SK-N-SH treated with all-trans-retinoic acid at 6 μM for 48 hours (cell line): ENCODE data around the gene MYPN.

ENCODE experiments used
- CSDC2 ChIP-seq: fragments of 250-450 bp; sonication (Bioruptor Pico); IDR thresholded peaks from 2 replicates; pipeline ENCODE4 v1.5.0; 2020; ENCODE audit warnings: mild to moderate bottlenecking, moderate library complexity
- ESRRG ChIP-seq: fragments of 250-450 bp; sonication (Bioruptor Pico); IDR thresholded peaks from 2 replicates; pipeline ENCODE4 v1.6.1; 2021; ENCODE audit warnings: mild to moderate bottlenecking
- ISL1 ChIP-seq: fragments of 250-450 bp; sonication (Bioruptor Pico); IDR thresholded peaks from 2 replicates; pipeline ENCODE4 v2.1.2; 2022; ENCODE audit warnings: mild to moderate bottlenecking, moderate library complexity
- RARB ChIP-seq: fragments of 250-450 bp; sonication (Bioruptor Pico); IDR thresholded peaks from 2 replicates; pipeline ENCODE4 v1.8.0; 2021; ENCODE audit warnings: mild to moderate bottlenecking, moderate library complexity
- ZFP30 ChIP-seq: fragments of 450-650 bp; formaldehyde crosslinking; IDR thresholded peaks from 2 replicates; pipeline ENCODE4 v1.5.0; 2022; ENCODE audit warnings: mild to moderate bottlenecking, moderate library complexity
- ZNF565 ChIP-seq: fragments of 450-650 bp; formaldehyde crosslinking; conservative IDR thresholded peaks from 2 replicates; pipeline ENCODE4 v1.5.0; 2020; ENCODE audit warnings: low read depth, mild to moderate bottlenecking, moderate library complexity
- TF ChIP-seq, protein P1 (sequence below): fragments of 250-450 bp; sonication (Bioruptor Pico); IDR thresholded peaks from 2 replicates; pipeline ENCODE4 v1.5.0; 2020; ENCODE audit warnings: mild to moderate bottlenecking, moderate library complexity

- TF ChIP-seq ZFP30 (CRISPR knock-in tag), result no peak
- no peak for TF ChIP-seq ESRRG (CRISPR knock-in tag)
- TF ChIP-seq CSDC2 (CRISPR knock-in tag), result no peak
- TF ChIP-seq, protein P1, sequence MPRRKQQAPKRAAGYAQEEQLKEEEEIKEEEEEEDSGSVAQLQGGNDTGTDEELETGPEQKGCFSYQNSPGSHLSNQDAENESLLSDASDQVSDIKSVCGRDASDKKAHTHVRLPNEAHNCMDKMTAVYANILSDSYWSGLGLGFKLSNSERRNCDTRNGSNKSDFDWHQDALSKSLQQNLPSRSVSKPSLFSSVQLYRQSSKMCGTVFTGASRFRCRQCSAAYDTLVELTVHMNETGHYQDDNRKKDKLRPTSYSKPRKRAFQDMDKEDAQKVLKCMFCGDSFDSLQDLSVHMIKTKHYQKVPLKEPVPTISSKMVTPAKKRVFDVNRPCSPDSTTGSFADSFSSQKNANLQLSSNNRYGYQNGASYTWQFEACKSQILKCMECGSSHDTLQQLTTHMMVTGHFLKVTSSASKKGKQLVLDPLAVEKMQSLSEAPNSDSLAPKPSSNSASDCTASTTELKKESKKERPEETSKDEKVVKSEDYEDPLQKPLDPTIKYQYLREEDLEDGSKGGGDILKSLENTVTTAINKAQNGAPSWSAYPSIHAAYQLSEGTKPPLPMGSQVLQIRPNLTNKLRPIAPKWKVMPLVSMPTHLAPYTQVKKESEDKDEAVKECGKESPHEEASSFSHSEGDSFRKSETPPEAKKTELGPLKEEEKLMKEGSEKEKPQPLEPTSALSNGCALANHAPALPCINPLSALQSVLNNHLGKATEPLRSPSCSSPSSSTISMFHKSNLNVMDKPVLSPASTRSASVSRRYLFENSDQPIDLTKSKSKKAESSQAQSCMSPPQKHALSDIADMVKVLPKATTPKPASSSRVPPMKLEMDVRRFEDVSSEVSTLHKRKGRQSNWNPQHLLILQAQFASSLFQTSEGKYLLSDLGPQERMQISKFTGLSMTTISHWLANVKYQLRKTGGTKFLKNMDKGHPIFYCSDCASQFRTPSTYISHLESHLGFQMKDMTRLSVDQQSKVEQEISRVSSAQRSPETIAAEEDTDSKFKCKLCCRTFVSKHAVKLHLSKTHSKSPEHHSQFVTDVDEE (CRISPR knock-in tag), result no peak
- no peak for TF ChIP-seq ISL1 (CRISPR knock-in tag)
- no peak for TF ChIP-seq RARB (CRISPR knock-in tag)
- no peak for TF ChIP-seq ZNF565
Observed at GRCh38 chr10:68073631-68074030, 35.7 kb upstream of the MYPN start.
